Measurements from ENCODE around the gene PPP4R4. TPM values are rescaled to one million over a fixed set of nuclear protein-coding genes. Genes with fewer than 3 reads are reported as not detected.

PPP4R4 gene
- total RNA-seq, 1 experiment from 2014 or later = 5.5 TPM

DNA sequence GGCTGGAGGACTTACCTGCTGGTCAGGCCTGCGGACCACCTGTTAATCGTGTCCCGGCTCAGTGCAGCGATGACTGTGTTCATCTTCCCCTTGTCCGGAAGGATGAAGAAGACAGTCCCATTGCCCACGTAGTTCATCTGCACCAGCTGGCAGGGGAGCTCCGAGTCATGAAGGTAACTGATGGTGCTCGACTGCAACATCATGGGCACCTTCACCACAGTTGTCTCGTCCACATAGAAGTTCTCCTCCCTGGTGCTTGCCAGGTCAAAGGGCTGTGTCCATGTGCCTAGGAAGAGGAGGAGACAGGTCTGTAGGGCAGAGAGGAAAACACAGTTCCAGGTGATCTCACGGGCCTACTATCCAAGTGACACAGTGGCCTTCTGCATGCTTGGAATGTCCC lies 135.6 kb downstream of the PPP4R4 start:
- H3K4me1 ChIP-seq (ENCODE audit: control insufficient read depth in 1 of 2, insufficient read depth in 2 of 2, low read length in 2 of 2) = no peaks in the 10 kb centered on the region
- H3K4me2 ChIP-seq (ENCODE audit: low read length) = no peak overlapping the region
- H3K36me3 ChIP-seq (ENCODE audit: control insufficient read depth in 1 of 2, insufficient read depth in 2 of 2, low read length in 2 of 2) = no peaks in the 10 kb centered on the region
- H3K79me2 ChIP-seq (ENCODE audit: insufficient read depth, low read length) = no peaks in the 10 kb centered on the region
- intact Hi-C loops (cut with micrococcal nuclease) = no loop called here
- no peaks in the 10 kb centered on the region for H3K9me2 ChIP-seq (ENCODE audit: insufficient read depth)
- ChIA-PET RAD21 (ENCODE audit: low non-redundant PET in 1 of 2, low total read pairs in 2 of 2, uncharacterized antibody in 2 of 2, unreplicated experiment in 2 of 2) (no interaction called here), CTCF (no interaction called here), POLR2A (no interaction called here)
- no peaks in the 10 kb centered on the region for H4K20me1 ChIP-seq (ENCODE audit: insufficient read depth)
- no peak for DNase-seq (ENCODE audit: low read depth, low spot score)
- BruUV-seq (replicated peaks) = no TSS peak
- no peak overlapping the region for H2AFZ ChIP-seq (ENCODE audit: low read depth, low read length, poor library complexity, severe bottlenecking)
- H3K4me3 ChIP-seq (replicated peaks in 1 of 2; ENCODE audit: low read depth in 1 of 2, low read length in 2 of 2) = no peak overlapping the region
- ATAC-seq = no peak
- no peaks in the 10 kb centered on the region for H3K27me3 ChIP-seq (ENCODE audit: insufficient read depth, low read length)
- TF ChIP-seq, protein P1, sequence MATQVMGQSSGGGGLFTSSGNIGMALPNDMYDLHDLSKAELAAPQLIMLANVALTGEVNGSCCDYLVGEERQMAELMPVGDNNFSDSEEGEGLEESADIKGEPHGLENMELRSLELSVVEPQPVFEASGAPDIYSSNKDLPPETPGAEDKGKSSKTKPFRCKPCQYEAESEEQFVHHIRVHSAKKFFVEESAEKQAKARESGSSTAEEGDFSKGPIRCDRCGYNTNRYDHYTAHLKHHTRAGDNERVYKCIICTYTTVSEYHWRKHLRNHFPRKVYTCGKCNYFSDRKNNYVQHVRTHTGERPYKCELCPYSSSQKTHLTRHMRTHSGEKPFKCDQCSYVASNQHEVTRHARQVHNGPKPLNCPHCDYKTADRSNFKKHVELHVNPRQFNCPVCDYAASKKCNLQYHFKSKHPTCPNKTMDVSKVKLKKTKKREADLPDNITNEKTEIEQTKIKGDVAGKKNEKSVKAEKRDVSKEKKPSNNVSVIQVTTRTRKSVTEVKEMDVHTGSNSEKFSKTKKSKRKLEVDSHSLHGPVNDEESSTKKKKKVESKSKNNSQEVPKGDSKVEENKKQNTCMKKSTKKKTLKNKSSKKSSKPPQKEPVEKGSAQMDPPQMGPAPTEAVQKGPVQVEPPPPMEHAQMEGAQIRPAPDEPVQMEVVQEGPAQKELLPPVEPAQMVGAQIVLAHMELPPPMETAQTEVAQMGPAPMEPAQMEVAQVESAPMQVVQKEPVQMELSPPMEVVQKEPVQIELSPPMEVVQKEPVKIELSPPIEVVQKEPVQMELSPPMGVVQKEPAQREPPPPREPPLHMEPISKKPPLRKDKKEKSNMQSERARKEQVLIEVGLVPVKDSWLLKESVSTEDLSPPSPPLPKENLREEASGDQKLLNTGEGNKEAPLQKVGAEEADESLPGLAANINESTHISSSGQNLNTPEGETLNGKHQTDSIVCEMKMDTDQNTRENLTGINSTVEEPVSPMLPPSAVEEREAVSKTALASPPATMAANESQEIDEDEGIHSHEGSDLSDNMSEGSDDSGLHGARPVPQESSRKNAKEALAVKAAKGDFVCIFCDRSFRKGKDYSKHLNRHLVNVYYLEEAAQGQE (IDR thresholded peaks at IDR 0.05; ENCODE audit: low read depth) = no peak
- TF ChIP-seq CBX3 (IDR thresholded peaks at IDR 0.05; ENCODE audit: low read depth) = no peak
- TF ChIP-seq ZFX (IDR thresholded peaks at IDR 0.05) = no peak
- TF ChIP-seq YY1 (IDR thresholded peaks at IDR 0.05; ENCODE audit: extremely low read depth, insufficient replicate concordance, low read depth, low read length) = no peak
- TF ChIP-seq, protein P2, sequence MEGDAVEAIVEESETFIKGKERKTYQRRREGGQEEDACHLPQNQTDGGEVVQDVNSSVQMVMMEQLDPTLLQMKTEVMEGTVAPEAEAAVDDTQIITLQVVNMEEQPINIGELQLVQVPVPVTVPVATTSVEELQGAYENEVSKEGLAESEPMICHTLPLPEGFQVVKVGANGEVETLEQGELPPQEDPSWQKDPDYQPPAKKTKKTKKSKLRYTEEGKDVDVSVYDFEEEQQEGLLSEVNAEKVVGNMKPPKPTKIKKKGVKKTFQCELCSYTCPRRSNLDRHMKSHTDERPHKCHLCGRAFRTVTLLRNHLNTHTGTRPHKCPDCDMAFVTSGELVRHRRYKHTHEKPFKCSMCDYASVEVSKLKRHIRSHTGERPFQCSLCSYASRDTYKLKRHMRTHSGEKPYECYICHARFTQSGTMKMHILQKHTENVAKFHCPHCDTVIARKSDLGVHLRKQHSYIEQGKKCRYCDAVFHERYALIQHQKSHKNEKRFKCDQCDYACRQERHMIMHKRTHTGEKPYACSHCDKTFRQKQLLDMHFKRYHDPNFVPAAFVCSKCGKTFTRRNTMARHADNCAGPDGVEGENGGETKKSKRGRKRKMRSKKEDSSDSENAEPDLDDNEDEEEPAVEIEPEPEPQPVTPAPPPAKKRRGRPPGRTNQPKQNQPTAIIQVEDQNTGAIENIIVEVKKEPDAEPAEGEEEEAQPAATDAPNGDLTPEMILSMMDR (IDR thresholded peaks at IDR 0.05 in 2 of 3, conservative IDR thresholded peaks at IDR 0.05 in 1 of 3; ENCODE audit: borderline replicate concordance in 1 of 3, insufficient read depth in 1 of 3, low read depth in 2 of 3, low read length in 2 of 3) = no peak
- TF ChIP-seq, protein P3, sequence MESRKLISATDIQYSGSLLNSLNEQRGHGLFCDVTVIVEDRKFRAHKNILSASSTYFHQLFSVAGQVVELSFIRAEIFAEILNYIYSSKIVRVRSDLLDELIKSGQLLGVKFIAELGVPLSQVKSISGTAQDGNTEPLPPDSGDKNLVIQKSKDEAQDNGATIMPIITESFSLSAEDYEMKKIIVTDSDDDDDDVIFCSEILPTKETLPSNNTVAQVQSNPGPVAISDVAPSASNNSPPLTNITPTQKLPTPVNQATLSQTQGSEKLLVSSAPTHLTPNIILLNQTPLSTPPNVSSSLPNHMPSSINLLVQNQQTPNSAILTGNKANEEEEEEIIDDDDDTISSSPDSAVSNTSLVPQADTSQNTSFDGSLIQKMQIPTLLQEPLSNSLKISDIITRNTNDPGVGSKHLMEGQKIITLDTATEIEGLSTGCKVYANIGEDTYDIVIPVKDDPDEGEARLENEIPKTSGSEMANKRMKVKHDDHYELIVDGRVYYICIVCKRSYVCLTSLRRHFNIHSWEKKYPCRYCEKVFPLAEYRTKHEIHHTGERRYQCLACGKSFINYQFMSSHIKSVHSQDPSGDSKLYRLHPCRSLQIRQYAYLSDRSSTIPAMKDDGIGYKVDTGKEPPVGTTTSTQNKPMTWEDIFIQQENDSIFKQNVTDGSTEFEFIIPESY (IDR thresholded peaks at IDR 0.05; ENCODE audit: extremely low read depth, insufficient replicate concordance, low read length) = no peak
- no peak for TF ChIP-seq JUND (IDR thresholded peaks at IDR 0.05)
- no peak overlapping the region for H3K27ac ChIP-seq (ENCODE audit: low read depth, low read length)
- H3K9me3 ChIP-seq (ENCODE audit: control insufficient read depth in 1 of 2, insufficient read depth in 1 of 2, low read depth in 1 of 2, low read length in 2 of 2) = peaks cover 0 to 14% of the 10 kb centered on the region in 2 experiments; a peak in 1 of 4 replicates
- H3K9ac ChIP-seq (ENCODE audit: low read length) = no peak overlapping the region
